HG03045 (cell line): ENCODE results near the gene NANOG.
"Not testable (repeated sequence)": the region's sequence is repeated elsewhere in the genome, so short reads cannot be mapped to it uniquely, and the experiment has no call there.

ENCODE experiments used
- ATAC-seq: cut with Tn5 transposase; IDR thresholded peaks from one replicate; pipeline ENCODE4 v1.9.1; 2021; ENCODE audit warnings: mild to moderate bottlenecking, moderate library complexity; ENCODE audit not compliant: unreplicated experiment

NANOG gene

GRCh38 chr12:7798750-7799308, 9.6 kb downstream of the NANOG start:
- not testable (repeated sequence) for ATAC-seq

GRCh38 chr12:7801460-7801859, 12.3 kb downstream of the NANOG start:
- no peak for ATAC-seq

GRCh38 chr12:7806319-7806718, 17.1 kb downstream of the NANOG start:
- not testable (repeated sequence) for ATAC-seq

GRCh38 chr12:7806863-7807487, 17.8 kb downstream of the NANOG start:
- ATAC-seq = no peak

- ATAC-seq = not testable (repeated sequence)
These were observed 36.6 kb downstream of the NANOG start for GRCh38 chr12:7825754-7826153.

- ATAC-seq = not testable (repeated sequence)
These were observed 40.5 kb downstream of the NANOG start for GRCh38 chr12:7829737-7830136.

- no peak for ATAC-seq
These were observed 43.0 kb downstream of the NANOG start for GRCh38 chr12:7832059-7832696.

GRCh38 chr12:7833201-7833600, 44.0 kb downstream of the NANOG start:
- not testable (repeated sequence) for ATAC-seq

GRCh38 chr12:7833831-7834230, 44.6 kb downstream of the NANOG start:
- no peak for ATAC-seq

- no peak for ATAC-seq
These were observed 45.5 kb downstream of the NANOG start for GRCh38 chr12:7834701-7835100.

GRCh38 chr12:7835116-7835515, 45.9 kb downstream of the NANOG start:
- ATAC-seq = no peak

GRCh38 chr12:7835766-7836165, 46.6 kb downstream of the NANOG start:
- no peak for ATAC-seq

- ATAC-seq = no peak
These were observed 48.2 kb downstream of the NANOG start for GRCh38 chr12:7837366-7837765.

- not testable (repeated sequence) for ATAC-seq
These were observed 50.0 kb downstream of the NANOG start for GRCh38 chr12:7839226-7839625.

GRCh38 chr12:7839848-7840247, 50.6 kb downstream of the NANOG start:
- ATAC-seq = not testable (repeated sequence)

- not testable (repeated sequence) for ATAC-seq
These were observed 53.2 kb downstream of the NANOG start for GRCh38 chr12:7842444-7842843.

GRCh38 chr12:7843149-7843548, 53.9 kb downstream of the NANOG start:
- ATAC-seq = not testable (repeated sequence)

GRCh38 chr12:7843583-7843982, 54.4 kb downstream of the NANOG start:
- not testable (repeated sequence) for ATAC-seq

GRCh38 chr12:7844116-7844515, 54.9 kb downstream of the NANOG start:
- ATAC-seq = no peak

GRCh38 chr12:7847226-7848097, 58.3 kb downstream of the NANOG start:
- not testable (repeated sequence) for ATAC-seq

GRCh38 chr12:7848098-7848422, 58.9 kb downstream of the NANOG start:
- ATAC-seq = not testable (repeated sequence)
